GM20431 (cell line): ENCODE data around the gene SIRPB1.
"Not testable (repeated sequence)": the region's sequence is repeated elsewhere in the genome, so short reads cannot be mapped to it uniquely, and the experiment has no call there.

Experiments
- in situ Hi-C: fragments of 300-500 bp; cut with MseI, MboI; formaldehyde crosslinking; loops from one replicate; pipeline ENCODE4 v1.15.0; 2020; ENCODE audit warnings: low sequenced_read_pairs; ENCODE audit not compliant: unreplicated experiment

SIRPB1 gene

DNA sequence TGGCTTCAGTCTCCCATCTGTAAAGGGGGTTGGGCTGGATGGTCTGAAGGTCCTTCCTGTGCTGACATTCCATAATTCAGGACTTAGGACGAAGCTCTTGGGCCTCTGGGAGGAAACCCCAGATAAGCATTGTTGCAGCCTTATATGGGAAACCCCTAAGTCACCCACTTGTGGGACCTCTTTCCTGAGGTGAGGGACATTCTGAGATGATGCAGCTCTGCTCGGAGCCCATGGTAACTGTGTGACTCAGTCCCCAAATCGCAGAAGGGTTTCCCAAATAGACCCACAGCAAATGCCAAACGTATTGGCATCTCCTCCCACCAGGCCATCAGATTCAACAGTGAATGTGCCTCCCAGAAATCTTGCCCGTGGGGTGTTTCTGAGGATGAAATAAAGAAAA is 9.4 kb downstream of the SIRPB1 start:
- in situ Hi-C loops, result not testable (repeated sequence)

DNA sequence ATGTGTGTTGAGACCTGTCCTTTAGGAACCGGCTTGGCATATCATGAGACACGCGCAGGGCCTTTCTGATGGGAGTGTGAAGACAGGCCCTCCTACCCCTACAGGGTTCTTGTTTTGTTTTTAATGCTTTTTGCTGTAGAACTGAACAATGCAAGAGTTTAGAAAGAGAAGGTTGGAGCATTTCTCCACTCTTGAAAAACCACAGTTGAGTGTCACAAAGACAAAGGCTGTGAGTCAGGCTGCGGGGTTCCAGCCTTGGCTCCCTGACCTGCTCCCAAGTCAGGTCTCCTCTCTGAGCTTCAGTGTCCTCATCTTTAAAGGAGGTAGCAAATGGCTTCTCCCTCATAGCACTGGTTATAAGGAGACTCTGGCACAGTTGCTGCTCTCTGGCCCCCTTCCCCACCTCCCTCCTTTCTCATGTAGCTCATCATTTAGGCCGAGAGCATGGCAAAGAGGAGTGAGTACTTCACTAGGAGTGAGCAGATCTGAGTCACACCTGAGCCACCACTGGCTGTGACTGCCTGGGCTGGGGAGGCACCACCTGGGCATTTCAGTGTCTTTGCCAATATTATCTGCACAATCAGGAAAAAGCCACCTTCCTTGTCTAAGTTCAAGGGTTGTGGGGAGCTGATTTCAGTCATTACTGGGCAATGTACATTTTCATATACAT is 11.0 kb downstream of the SIRPB1 start:
- in situ Hi-C loops, result not testable (repeated sequence)

DNA sequence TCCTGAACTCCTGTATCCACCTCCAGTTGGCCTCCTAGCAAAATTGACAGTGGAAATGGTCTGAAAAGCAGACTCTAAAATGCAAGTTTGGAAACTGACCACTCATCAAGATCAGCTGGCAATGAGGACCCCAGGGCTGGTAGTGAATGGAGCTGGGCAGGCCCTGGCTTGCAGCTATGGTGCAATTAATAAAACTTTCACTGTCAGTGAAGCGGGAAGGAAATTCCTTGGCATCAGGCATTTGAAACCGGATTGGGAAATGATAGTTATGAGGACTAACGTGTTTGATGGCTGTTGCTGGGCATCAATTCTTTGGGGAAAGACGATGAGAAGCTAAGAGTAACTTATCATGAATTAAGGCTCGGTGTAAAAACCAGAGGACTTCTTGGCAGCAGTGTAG is 19.1 kb downstream of the SIRPB1 start:
- in situ Hi-C loops, result no loop called here

DNA sequence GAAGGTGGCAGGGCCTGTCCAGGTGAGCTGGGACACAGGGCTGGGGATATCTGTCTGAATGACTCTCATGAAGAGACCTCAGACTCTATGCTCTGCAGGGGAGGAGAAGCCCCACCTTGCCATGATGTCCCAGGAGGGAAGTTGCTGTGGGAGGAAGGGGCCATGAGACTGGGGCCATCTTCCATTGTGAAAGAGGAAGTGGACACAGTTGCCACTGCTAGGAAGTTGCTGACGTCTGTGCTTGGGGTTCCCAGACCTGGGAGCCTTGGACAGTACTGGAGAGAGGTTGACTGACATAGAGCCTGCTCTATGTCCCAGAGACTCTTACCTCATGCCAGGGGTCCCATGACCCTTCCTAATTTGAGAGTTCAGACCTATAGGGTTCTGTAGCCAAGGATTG is 24.5 kb downstream of the SIRPB1 start:
- in situ Hi-C loops, result no loop called here

DNA sequence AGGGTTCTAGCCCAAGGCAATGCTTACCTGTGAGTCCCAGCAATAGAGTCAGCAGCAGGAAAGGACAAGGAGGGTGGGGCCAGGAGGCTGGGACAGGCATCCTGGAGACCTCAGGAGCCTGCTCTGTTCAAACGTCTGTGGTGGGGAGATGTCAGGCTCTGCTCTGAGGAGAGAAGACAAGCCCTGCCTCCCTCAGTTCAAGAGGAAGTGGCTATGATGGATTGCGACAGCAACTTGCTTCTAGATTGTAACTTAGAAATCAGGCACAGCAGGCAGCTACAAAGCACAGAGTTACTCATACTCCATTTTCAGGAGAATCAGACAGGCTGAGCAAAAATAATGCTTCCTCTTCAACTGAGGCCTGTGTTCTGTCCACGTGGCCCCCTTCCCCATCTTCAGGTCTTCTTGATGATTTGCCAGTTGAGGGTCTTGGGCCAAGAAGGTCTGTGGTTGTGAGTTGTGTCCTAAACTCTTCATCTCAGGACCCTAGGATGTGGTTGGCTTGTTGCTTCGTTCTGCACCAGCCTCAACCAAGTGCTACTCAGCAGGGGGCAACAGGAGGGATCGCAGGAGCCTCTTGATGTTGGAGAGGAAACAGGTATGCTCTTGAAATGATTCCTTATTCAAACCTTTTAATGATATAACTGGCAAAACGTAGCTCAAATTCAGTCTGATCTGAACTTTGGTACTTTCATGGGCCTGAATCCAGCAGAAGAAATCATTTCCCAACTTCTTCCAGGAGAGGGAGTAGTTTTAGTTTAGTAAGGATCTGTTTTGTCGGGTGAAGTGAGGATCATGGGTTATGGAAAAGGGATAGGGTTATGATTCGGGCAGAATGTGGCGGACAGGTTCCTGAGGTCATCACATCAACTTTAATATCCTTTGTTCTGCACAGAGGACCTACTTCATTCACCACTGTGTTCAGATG is 31.0 kb downstream of the SIRPB1 start:
- in situ Hi-C loops, result no loop called here

DNA sequence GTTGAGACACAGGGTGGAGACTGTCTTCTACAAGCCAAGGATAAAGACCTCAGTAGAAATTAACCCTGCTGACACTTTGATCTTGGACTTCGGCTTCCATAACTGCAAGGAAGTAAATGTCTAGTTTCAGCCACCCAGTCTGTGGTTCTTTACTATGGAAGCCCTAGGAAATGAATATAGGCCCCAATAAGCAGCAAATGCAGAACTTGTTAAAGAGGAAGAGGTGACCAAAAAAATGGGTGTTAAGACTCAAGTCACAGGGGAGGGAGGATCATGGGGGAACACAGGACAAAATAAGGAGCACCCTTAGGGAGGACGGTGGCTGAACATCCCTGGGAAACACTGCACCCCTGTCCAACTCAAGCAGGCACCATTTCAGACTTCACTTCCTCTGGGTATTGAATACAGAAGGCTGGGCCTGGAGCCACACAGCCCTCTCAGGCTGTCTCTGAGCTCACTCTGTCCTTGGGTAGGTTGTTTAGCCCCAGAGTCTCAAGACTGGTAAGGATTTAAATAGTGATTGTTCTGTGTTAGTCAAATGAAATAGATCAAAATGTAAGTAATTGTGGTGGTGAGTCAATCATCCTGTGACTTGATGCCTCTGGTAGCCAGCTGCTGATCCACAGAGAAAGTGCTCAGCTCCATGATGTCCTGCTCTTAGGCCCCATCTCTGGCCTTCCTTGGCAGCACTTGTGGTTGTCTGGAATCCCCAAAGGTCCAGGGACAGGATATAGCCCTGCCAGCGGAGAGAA is 31.9 kb downstream of the SIRPB1 start:
- in situ Hi-C loops, result no loop called here

DNA sequence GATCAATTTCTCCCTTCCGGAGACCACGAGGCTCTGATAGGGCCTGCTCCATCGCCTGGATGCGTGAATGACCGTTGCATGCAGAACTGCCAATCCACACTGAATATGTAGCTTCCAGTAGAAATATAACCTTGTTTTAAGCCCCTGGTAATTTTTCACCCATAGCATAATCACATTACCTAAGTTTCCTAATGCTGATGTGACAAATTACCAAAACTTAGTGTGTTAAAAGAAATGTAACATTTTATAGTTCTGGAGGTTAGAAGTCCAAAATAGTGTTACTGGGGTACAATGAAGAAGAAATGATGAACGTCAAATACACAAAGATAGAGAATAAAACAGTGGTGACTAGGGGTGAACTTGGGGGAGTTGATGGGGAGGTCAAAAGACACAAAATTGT is 40.3 kb downstream of the SIRPB1 start:
- in situ Hi-C loops, result no loop called here

DNA sequence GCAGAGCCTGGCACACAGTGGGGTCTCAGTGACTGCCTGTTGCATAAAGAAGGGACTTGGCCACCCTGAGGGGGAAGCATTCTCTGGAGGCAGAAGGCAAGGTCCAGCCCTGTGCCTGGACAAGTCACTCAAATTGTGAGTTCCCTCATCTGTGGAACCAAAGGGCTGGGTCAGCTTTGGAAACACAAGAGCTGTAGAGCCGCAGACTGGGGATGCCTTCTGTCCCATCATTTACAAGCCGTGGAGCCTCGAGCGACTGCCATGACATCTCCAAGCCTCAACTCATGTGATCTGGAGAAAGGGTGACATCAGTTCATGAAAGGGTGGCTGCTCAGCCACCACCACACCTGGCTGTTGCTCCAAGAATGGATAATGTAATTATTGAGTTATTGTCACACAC is 41.9 kb downstream of the SIRPB1 start:
- in situ Hi-C loops, result no loop called here

DNA sequence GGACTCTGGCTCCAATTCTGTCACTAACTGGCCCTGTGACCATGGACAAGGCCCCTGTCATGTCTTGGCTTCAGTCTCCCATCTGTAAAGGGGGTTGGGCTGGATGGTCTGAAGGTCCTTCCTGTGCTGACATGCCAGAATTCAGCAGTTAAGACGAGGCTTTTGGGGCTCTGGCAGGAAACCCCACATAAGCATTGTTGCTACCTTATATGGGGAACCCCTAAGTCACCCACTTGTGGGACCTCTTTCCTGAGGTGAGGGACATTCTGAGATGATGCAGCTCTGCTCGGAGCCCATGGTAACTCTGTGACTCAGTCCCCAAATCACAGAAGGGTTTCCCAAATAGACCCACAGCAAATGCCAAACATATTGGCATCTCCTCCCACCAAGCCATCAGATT is 42.5 kb downstream of the SIRPB1 start:
- in situ Hi-C loops, result not testable (repeated sequence)

DNA sequence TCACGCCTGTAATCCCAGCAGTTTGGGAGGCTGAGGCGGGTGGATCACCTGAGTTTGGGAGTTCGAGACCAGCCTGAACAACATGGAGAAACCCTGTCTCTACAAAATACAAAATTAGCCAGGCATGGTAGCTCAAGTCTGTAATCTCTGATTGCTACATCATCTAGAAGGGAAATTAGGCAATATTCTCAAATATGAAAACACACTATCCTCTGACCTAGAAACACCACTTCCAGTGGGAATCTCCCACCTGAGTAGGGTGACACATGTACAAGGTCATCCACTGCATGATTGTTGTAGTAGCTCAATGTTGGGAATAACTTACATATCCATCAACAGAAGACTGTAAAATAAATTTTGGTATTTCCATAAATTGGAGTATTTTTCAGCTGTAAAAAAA is 43.2 kb downstream of the SIRPB1 start:
- in situ Hi-C loops, result no loop called here

DNA sequence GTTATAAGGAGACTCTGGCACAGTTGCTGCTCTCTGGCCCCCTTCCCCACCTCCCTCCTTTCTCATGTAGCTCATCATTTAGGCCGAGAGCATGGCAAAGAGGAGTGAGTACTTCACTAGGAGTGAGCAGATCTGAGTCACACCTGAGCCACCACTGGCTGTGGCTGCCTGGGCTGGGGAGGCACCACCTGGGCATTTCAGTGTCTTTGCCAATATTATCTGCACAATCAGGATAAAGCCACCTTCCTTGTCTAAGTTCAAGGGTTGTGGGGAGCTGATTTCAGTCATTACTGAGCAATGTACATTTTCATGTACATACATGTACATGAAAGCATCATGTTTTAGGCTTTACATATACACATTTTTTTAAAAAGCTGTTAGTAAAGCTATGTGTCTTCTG is 43.8 kb downstream of the SIRPB1 start:
- in situ Hi-C loops, result not testable (repeated sequence)

DNA sequence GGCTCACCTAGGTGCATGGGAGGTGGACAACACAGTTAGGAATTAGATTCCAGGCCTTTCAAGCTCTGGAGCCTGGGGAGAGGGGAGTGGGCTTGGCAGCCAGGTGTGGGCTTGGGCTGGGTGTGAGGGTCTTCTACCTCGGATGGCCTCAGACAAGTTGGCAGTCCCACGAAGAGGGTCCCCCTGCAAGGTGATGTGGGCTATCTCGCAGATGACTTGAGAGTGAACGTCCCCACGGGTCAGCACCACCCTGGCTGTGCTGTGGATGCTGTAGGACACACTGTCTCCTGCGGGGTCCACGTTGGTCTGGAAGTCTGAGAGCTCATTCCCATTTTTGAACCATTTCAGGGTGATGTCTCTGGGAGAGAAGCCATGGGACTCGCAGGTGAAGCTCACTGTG is 48.2 kb downstream of the SIRPB1 start:
- in situ Hi-C loops, result not testable (repeated sequence)
